ENCODE measurements around the gene WDFY2.

WDFY2 gene

DNA sequence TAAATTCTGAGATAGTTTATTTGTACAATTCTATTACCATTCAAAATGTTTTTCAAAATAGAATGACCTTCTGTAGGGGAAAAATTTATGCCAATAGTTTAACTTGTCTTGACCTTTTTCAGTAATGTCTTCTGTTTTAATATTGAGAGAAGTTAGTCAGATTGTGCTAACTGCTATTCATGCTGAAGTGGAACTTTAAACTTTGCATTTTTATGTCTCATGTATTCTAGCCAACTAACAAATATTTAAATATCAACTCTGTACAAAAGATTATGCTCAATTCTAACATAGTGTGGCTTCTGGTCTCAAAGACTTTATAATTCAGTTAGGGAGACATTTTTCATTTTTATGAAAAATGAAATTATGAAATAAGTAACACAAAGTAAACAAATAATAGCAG, 94.2 kb downstream of the WDFY2 start:
- DNase-seq (ENCODE audit: low read depth) = no peak
- no peak overlapping the region for H3K4me3 ChIP-seq (ENCODE audit: low read length)
- TF ChIP-seq CTCF (conservative IDR thresholded peaks at IDR 0.05; ENCODE audit: low read depth, low read length) = no peak

DNA sequence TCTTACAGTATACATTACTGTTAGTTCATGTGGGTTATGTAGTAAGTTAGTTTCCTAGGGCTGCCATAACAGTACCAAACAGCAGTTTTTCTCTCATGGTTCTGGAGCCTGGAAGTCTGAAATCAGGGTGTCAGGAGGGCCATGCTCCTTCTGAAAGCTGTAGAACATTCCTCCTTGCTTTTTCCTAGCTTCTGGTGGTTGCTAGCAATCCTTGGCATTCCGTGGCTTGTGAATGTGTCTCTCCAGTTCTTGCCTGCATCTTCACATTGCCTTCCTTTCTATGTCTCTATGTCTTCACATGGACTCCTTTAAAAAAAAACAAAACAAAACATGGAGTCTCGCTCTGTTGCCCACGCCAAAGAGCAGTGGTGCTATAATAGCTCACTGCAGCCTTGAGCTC, 95.4 kb downstream of the WDFY2 start:
- no peak for TF ChIP-seq CTCF (conservative IDR thresholded peaks at IDR 0.05; ENCODE audit: low read depth, low read length)
- no peak overlapping the region for H3K4me3 ChIP-seq (ENCODE audit: low read length)
- DNase-seq (ENCODE audit: low read depth) = no peak

- peak; percentile 34 for DNase-seq (ENCODE audit: low read depth)
- no peak overlapping the region for H3K4me3 ChIP-seq (ENCODE audit: low read length)
- no peak for TF ChIP-seq CTCF (conservative IDR thresholded peaks at IDR 0.05; ENCODE audit: low read depth, low read length)
Measured at GRCh38 chr13:51681037-51681678, 96.9 kb downstream of the WDFY2 start.

- no peak for DNase-seq (ENCODE audit: low read depth)
- no peak overlapping the region for H3K4me3 ChIP-seq (ENCODE audit: low read length)
- no peak for TF ChIP-seq CTCF (conservative IDR thresholded peaks at IDR 0.05; ENCODE audit: low read depth, low read length)
Measured at GRCh38 chr13:51682686-51683085, 98.4 kb downstream of the WDFY2 start.

DNA sequence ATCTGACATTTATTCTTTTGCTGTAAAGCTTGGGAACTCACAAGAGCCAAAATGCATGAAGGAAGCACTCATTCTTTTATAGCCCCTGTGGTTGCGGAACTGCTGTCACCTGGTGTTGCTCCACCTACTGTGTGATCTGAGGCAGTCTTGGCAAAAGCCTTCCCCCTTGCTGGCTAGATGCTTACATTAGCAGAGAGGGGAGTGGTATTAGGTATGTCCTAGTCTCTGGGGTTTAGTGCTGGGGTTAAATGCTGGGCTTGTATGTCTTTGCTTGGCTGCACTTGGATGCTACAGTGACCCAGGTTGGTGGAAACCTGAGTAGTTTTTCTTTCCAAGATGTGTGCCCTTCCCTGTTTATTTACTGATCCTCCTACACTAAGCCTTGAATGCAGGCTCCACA, 99.3 kb downstream of the WDFY2 start:
- no peak for TF ChIP-seq CTCF (conservative IDR thresholded peaks at IDR 0.05; ENCODE audit: low read depth, low read length)
- no peak for DNase-seq (ENCODE audit: low read depth)
- no peak overlapping the region for H3K4me3 ChIP-seq (ENCODE audit: low read length)

DNA sequence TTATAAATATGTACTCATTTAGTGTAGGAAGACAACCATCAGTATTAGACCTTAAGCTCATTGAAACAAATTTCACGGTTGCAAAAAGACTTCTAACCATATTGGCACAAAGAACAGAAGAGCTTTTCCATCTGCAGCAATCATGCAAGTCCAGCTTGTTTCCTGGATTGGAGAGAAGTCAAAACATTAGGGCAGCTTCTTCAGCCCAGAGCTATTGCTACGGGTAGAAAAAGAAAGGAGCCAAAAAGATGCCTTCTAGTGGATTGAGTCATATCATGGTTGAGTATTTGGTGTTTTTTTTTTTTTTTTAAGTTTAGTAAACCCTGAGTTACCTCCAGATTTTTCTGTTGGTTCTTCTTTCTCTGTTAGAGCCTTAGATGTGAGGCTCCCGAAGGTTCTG, 99.8 kb downstream of the WDFY2 start:
- H3K4me3 ChIP-seq (ENCODE audit: low read length) = no peak overlapping the region
- no peak for DNase-seq (ENCODE audit: low read depth)
- no peak for TF ChIP-seq CTCF (conservative IDR thresholded peaks at IDR 0.05; ENCODE audit: low read depth, low read length)

GRCh38 chr13:51687947-51688714, 103.9 kb downstream of the WDFY2 start:
- no peak overlapping the region for H3K4me3 ChIP-seq (ENCODE audit: low read length)
- no peak for DNase-seq (ENCODE audit: low read depth)
- no peak for TF ChIP-seq CTCF (conservative IDR thresholded peaks at IDR 0.05; ENCODE audit: low read depth, low read length)
